Measurements from ENCODE around the gene FOXL1. TPM values are rescaled to one million over a fixed set of nuclear protein-coding genes. Genes with fewer than 3 reads are reported as not detected.

FOXL1 gene
- total and polyA plus RNA-seq, 9 donors: 0.10 to 1.3 (median 0.44) TPM; not detected in 1

- H3K4me3 ChIP-seq: no peak overlapping the region
- intact Hi-C loops (cut with DNase I): loop anchor here in 2 of 4 donors (5.0 kb wide), 2 partner anchors 191 to 486 kb away; no protein-coding TSS in a partner anchor
These were observed 7.5 kb upstream of the FOXL1 start for GRCh38 chr16:86570558-86571529.

GRCh38 chr16:86571530-86571915, 6.8 kb upstream of the FOXL1 start:
- H3K27me3 ChIP-seq: peaks cover 2% of the 10 kb centered on the region
- intact Hi-C loops (cut with DNase I): loop anchor here in 2 of 4 donors (5.0 kb wide), 2 partner anchors 191 to 486 kb away; no protein-coding TSS in a partner anchor
- H3K27ac ChIP-seq: no peak overlapping the region
- H3K4me1 ChIP-seq (ENCODE audit: insufficient read depth): peaks cover 4% of the 10 kb centered on the region
- 75 to 85% (median 81%) methylated on average over 10 of the region's 10 CpGs for WGBS, 3 donors
- TF ChIP-seq CTCF (IDR thresholded peaks at IDR 0.05) (no peak), EP300 (IDR thresholded peaks at IDR 0.05) (no peak), POLR2A (IDR thresholded peaks at IDR 0.05) (no peak)
- H3K4me3 ChIP-seq: no peak overlapping the region
- H3K9me3 ChIP-seq: no peaks in the 10 kb centered on the region
- no peak for DNase-seq
- H3K36me3 ChIP-seq: no peaks in the 10 kb centered on the region

More at GRCh38 chr16:86570558-86571529, 7.5 kb upstream of the FOXL1 start:
- H3K9me3 ChIP-seq: no peaks in the 10 kb centered on the region
- no peak for DNase-seq
- no peak for TF ChIP-seq CTCF (IDR thresholded peaks at IDR 0.05)
- TF ChIP-seq POLR2A (IDR thresholded peaks at IDR 0.05): no peak
- TF ChIP-seq EP300 (IDR thresholded peaks at IDR 0.05): no peak
- peaks cover 4% of the 10 kb centered on the region for H3K4me1 ChIP-seq (ENCODE audit: insufficient read depth)
- H3K27ac ChIP-seq: no peak overlapping the region
- 78 to 89% (median 87%) methylated on average over 28 of the region's 28 CpGs for WGBS, 3 donors
- peaks cover 2% of the 10 kb centered on the region for H3K27me3 ChIP-seq
- no peaks in the 10 kb centered on the region for H3K36me3 ChIP-seq

- H3K9me3 ChIP-seq: no peaks in the 10 kb centered on the region
- H3K4me1 ChIP-seq (ENCODE audit: insufficient read depth): peaks cover 3% of the 10 kb centered on the region
- no peak for TF ChIP-seq POLR2A (IDR thresholded peaks at IDR 0.05)
- TF ChIP-seq EP300 (IDR thresholded peaks at IDR 0.05): no peak
- no peak for TF ChIP-seq CTCF (IDR thresholded peaks at IDR 0.05)
- DNase-seq: no peak
- H3K36me3 ChIP-seq: no peaks in the 10 kb centered on the region
- no peak overlapping the region for H3K27ac ChIP-seq
- H3K27me3 ChIP-seq: peaks cover 2% of the 10 kb centered on the region
- H3K4me3 ChIP-seq: no peak overlapping the region
- intact Hi-C loops (cut with DNase I): loop anchor here in 2 of 4 donors (5.0 kb wide), 2 partner anchors 190 to 485 kb away; no protein-coding TSS in a partner anchor
- WGBS, 3 donors: 74 to 89% (median 84%) methylated on average over 12 of the region's 12 CpGs
These were observed 6.3 kb upstream of the FOXL1 start for GRCh38 chr16:86572041-86572521.

GRCh38 chr16:86572606-86573005, 5.7 kb upstream of the FOXL1 start:
- H3K27me3 ChIP-seq: peaks cover 2% of the 10 kb centered on the region
- no peaks in the 10 kb centered on the region for H3K4me1 ChIP-seq (ENCODE audit: insufficient read depth)
- no peak for DNase-seq
- TF ChIP-seq EP300 (IDR thresholded peaks at IDR 0.05) (no peak), POLR2A (IDR thresholded peaks at IDR 0.05) (no peak), CTCF (IDR thresholded peaks at IDR 0.05) (no peak)
- no peak overlapping the region for H3K27ac ChIP-seq
- H3K4me3 ChIP-seq: no peak overlapping the region
- H3K36me3 ChIP-seq: no peaks in the 10 kb centered on the region
- no peaks in the 10 kb centered on the region for H3K9me3 ChIP-seq
- WGBS, 3 donors: 73 to 81% (median 76%) methylated on average over 8 of the region's 8 CpGs
- intact Hi-C loops (cut with DNase I): loop anchor here in 2 of 4 donors (5.0 kb wide), 2 partner anchors 190 to 485 kb away; no protein-coding TSS in a partner anchor

Measured in ovary (tissue), 9 donors.